Lung (tissue), 12 donors: Measurements from ENCODE around the gene SRP54. TPM values are rescaled to one million over a fixed set of nuclear protein-coding genes. Genes with fewer than 3 reads are reported as not detected.

Experiments used
- ATAC-seq: fragments of 200-7000 bp; cut with Tn5 transposase; one replicate; pipeline ENCODE4 v1.9.1; 2020; ENCODE audit warnings: moderate number of reproducible peaks; ENCODE audit not compliant: insufficient read depth, low FRiP score
- DNase-seq, 3 donors: peaks; one replicate each; pipeline ENCODE4 v3.0.0-alpha.2; 2013 to 2017
- H3K27ac ChIP-seq, 2 donors: one replicate each; pipeline ENCODE4 v1.5.1; 2013; ENCODE audit warnings: mild to moderate bottlenecking in 2 of 2, moderate library complexity in 2 of 2, control low read depth in 1 of 2, inconsistent platforms in 1 of 2, low read depth in 1 of 2, low read length in 1 of 2
- H3K27me3 ChIP-seq, 3 donors: one replicate each; pipeline ENCODE4 v1.5.1; 2013; ENCODE audit warnings: low read length in 2 of 3; ENCODE audit not compliant: control insufficient read depth in 3 of 3, insufficient read depth in 3 of 3
- H3K36me3 ChIP-seq, 4 donors: one replicate each; pipeline ENCODE4 v1.5.1; 2013; ENCODE audit warnings: low read length in 4 of 4, mild to moderate bottlenecking in 1 of 4, moderate library complexity in 1 of 4; ENCODE audit not compliant: control insufficient read depth in 4 of 4, insufficient read depth in 4 of 4
- H3K4me1 ChIP-seq, 5 donors: one replicate each; pipeline ENCODE4 v1.5.1; 2013; ENCODE audit warnings: low read length in 5 of 5, mild to moderate bottlenecking in 2 of 5, moderate library complexity in 1 of 5; ENCODE audit not compliant: control insufficient read depth in 5 of 5, insufficient read depth in 5 of 5
- H3K4me3 ChIP-seq: one replicate; pipeline ENCODE4 v1.5.1; 2013; ENCODE audit warnings: mild to moderate bottlenecking, control low read depth, moderate library complexity
- H3K9ac ChIP-seq, 2 donors: one replicate each; pipeline ENCODE4 v1.5.1; 2013; ENCODE audit warnings: low read length in 2 of 2, control low read depth in 1 of 2; ENCODE audit not compliant: insufficient read depth in 1 of 2
- H3K9me3 ChIP-seq, 4 donors: one replicate each; pipeline ENCODE4 v1.5.1; 2013; ENCODE audit warnings: low read length in 3 of 4, mild to moderate bottlenecking in 1 of 4, moderate library complexity in 1 of 4; ENCODE audit not compliant: control insufficient read depth in 4 of 4, insufficient read depth in 3 of 4
- WGBS, 2 donors: extraction: QIAGEN DNeasy Blood & Tissue Kit; methylation state at CpG; one replicate each; pipeline ENCODE4 v1.1.7; 2013; 5-methylcytosine and 5-hydroxymethylcytosine counted together
- polyA plus RNA-seq, 2 donors: library from polyadenylated mRNA; stranded (reverse); fragments of 200-250 nt; gene quantifications; one replicate each; pipeline ENCODE4 v1.2.1, GENCODE V29; 2013
- total RNA-seq, 2 donors: library from RNA; depleted of rRNA in 1 of 2; stranded (reverse); fragments of >200 nt in 1 of 2; gene quantifications; one replicate each; pipeline ENCODE4 v1.2.1, GENCODE V29; 2014 to 2021
- TF ChIP-seq, protein P1 (sequence below): IDR thresholded peaks from 2 replicates; pipeline ENCODE4 v1.5.1; 2012; ENCODE audit warnings: mild to moderate bottlenecking; ENCODE audit errors: control extremely low read depth, extremely low read depth
- donor health status: control.
- donor health status: control.
- donor health status: Bipolar disorder and iron deficiency.
- donor health status: healthy.
- donor health status: DM: yes; HTN: yes; CAD: no.

Gene SRP54
- total and polyA plus RNA-seq, 4 donors: 24.5 to 92.8 (median 44.8) TPM

DNA sequence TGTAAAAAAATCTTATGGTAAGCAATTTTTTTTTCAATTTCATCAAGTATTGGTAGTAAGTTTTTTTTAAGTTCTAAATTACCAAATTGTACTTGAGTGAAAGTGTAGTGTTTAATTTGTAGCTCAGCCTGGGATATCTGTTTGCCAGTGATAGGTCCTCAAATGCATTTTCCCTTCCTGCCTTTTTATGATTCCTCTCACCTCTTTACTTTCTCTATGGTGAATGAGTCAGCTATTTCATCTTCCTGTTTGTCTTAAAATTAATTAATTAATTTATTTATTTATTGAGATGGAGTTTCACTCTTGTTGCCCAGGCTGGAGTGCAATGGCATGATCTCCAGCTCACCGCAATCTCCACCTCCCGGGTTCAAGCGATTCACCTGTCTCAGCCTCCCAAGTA is 10.6 kb downstream of the SRP54 start:
- no peak overlapping the region for H3K27ac ChIP-seq
- WGBS, 2 donors: 98 to 99% methylated on average over 3 of the region's 3 CpGs
- TF ChIP-seq, protein P1, sequence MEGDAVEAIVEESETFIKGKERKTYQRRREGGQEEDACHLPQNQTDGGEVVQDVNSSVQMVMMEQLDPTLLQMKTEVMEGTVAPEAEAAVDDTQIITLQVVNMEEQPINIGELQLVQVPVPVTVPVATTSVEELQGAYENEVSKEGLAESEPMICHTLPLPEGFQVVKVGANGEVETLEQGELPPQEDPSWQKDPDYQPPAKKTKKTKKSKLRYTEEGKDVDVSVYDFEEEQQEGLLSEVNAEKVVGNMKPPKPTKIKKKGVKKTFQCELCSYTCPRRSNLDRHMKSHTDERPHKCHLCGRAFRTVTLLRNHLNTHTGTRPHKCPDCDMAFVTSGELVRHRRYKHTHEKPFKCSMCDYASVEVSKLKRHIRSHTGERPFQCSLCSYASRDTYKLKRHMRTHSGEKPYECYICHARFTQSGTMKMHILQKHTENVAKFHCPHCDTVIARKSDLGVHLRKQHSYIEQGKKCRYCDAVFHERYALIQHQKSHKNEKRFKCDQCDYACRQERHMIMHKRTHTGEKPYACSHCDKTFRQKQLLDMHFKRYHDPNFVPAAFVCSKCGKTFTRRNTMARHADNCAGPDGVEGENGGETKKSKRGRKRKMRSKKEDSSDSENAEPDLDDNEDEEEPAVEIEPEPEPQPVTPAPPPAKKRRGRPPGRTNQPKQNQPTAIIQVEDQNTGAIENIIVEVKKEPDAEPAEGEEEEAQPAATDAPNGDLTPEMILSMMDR: no peak
- no peak overlapping the region for H3K4me3 ChIP-seq
- ATAC-seq: no peak
- no peak for DNase-seq
- no peaks in the 10 kb centered on the region for H3K27me3 ChIP-seq
- no peak overlapping the region for H3K9ac ChIP-seq
- H3K4me1 ChIP-seq: peaks cover 0 to 4% (median 0%) of the 10 kb centered on the region in 5 donors
- H3K36me3 ChIP-seq: peaks cover 0 to 5% (median 2%) of the 10 kb centered on the region in 4 donors
- no peaks in the 10 kb centered on the region for H3K9me3 ChIP-seq

DNA sequence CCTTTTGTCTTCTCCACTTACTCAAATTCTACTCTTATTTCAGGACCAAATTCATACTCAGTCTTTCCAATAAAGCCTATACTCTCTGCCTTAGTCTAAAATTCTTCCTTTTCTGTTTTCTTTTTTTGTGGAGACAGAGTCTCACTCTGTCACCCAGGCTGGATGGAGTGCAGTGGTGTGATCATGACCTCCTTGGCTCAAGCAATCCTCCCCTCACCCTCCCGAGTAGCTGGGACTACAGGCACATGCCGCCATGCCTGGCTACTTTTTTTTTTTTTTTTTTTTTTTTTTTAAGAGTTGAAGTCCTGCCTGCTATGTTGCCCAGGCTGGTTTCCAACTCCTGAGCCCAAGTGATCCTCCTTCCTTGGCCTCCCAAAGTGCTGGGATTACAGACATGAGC is 11.9 kb downstream of the SRP54 start:
- Histone ChIP-seq H3K27ac (no peak overlapping the region), H3K4me1 (peaks cover 0 to 4% (median 0%) of the 10 kb centered on the region in 5 donors), H3K9ac (no peak overlapping the region), H3K4me3 (no peak overlapping the region), H3K36me3 (peaks cover 1 to 7% (median 4%) of the 10 kb centered on the region in 4 donors), H3K9me3 (no peaks in the 10 kb centered on the region), H3K27me3 (no peaks in the 10 kb centered on the region)
- ATAC-seq (no peak), DNase-seq (no peak)
- 79 to 80% methylated on average over 2 of the region's 2 CpGs for WGBS, 2 donors
- TF ChIP-seq, protein P1: no peak

DNA sequence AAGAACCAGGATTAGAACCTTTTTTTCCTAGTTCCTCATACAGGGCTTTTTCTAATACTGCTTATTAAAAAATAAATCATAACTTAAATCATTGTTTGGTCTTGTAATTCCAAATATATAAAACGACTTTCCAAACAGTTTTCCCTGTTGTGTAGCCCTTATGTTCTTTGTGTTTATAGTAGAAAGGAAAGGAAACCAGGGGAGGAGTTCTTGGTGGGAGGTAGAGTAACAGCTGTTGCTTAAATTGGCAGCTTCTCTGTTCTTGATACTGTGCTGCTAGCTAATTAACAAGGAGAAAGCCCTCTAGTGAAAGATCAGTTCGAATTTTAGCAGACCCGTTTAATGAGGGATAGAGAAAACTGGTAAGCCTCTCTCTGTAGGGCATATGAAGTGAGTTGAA is 15.0 kb downstream of the SRP54 start:
- H3K27me3 ChIP-seq: no peaks in the 10 kb centered on the region
- DNase-seq: peak in 2 of 3 donors; percentile 31 to 35
- H3K27ac ChIP-seq: no peak overlapping the region
- WGBS, 2 donors: 53 to 62% methylated on average over 3 of the region's 3 CpGs
- no peaks in the 10 kb centered on the region for H3K9me3 ChIP-seq
- ATAC-seq: no peak
- peaks cover 0 to 4% (median 0%) of the 10 kb centered on the region in 5 donors for H3K4me1 ChIP-seq
- TF ChIP-seq, protein P1: no peak
- H3K36me3 ChIP-seq: peaks cover 5 to 10% (median 6%) of the 10 kb centered on the region in 4 donors
- H3K4me3 ChIP-seq: no peak overlapping the region
- H3K9ac ChIP-seq: no peak overlapping the region

DNA sequence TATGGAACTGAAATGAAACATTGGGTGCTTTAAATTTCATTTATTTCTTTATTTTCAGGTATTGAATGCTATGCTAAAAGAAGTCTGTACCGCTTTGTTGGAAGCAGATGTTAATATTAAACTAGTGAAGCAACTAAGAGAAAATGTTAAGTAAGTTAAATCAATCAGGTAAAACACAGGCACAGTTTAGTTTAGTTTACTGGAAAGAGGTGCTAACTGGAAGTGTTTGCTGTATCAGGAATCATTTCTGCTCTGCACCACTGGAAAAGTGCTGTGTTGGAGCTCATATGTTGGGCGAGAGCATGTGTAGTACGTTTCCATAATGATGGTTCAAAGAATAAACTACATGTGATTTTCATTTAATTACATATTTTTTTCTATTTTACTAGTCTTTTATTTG is 16.7 kb downstream of the SRP54 start:
- no peaks in the 10 kb centered on the region for H3K9me3 ChIP-seq
- DNase-seq: no peak

More for the DNA sequence above, 16.7 kb downstream of the SRP54 start:
- 97 to 99% methylated on average over 3 of the region's 3 CpGs for WGBS, 2 donors
- no peaks in the 10 kb centered on the region for H3K27me3 ChIP-seq
- TF ChIP-seq, protein P1: no peak
- no peak overlapping the region for H3K27ac ChIP-seq
- H3K9ac ChIP-seq: no peak overlapping the region
- peaks cover 5 to 18% (median 9%) of the 10 kb centered on the region in 4 donors for H3K36me3 ChIP-seq
- H3K4me1 ChIP-seq: peaks cover 0 to 4% (median 0%) of the 10 kb centered on the region in 5 donors
- ATAC-seq: no peak
- H3K4me3 ChIP-seq: no peak overlapping the region
